HG02759 (cell line): ENCODE measurements around the gene POLR3GL.

ENCODE experiments used
- ATAC-seq: cut with Tn5 transposase; IDR thresholded peaks from one replicate; pipeline ENCODE4 v1.9.1; 2021; ENCODE audit warnings: mild to moderate bottlenecking, moderate library complexity; ENCODE audit not compliant: unreplicated experiment

The POLR3GL gene

GRCh38 chr1:145972580-145972979, 8.1 kb downstream of the POLR3GL start:
- ATAC-seq: no peak

- ATAC-seq: no peak
These were observed 10.2 kb downstream of the POLR3GL start for GRCh38 chr1:145974721-145975120.

GRCh38 chr1:145975216-145975615, 10.7 kb downstream of the POLR3GL start:
- ATAC-seq: no peak

- no peak for ATAC-seq
These were observed 12.5 kb downstream of the POLR3GL start for GRCh38 chr1:145977016-145977415.

GRCh38 chr1:145977486-145978470, 13.3 kb downstream of the POLR3GL start:
- no peak for ATAC-seq

- ATAC-seq: no peak
These were observed 14.0 kb downstream of the POLR3GL start for GRCh38 chr1:145978471-145978853.

GRCh38 chr1:145978854-145979745, 14.6 kb downstream of the POLR3GL start:
- ATAC-seq: peak; percentile 94

- no peak for ATAC-seq
These were observed 15.4 kb downstream of the POLR3GL start for GRCh38 chr1:145979746-145980456.

GRCh38 chr1:145980457-145980994, 16.0 kb downstream of the POLR3GL start:
- no peak for ATAC-seq

- no peak for ATAC-seq
These were observed 17.7 kb downstream of the POLR3GL start for GRCh38 chr1:145982010-145982723.

- ATAC-seq: no peak
These were observed 18.8 kb downstream of the POLR3GL start for GRCh38 chr1:145983206-145983675.

- no peak for ATAC-seq
These were observed 19.7 kb downstream of the POLR3GL start for GRCh38 chr1:145983960-145984830.

GRCh38 chr1:145985129-145985501, 20.6 kb downstream of the POLR3GL start:
- ATAC-seq: no peak

GRCh38 chr1:145985502-145986439, 21.3 kb downstream of the POLR3GL start:
- ATAC-seq: no peak

GRCh38 chr1:145986551-145986950, 22.1 kb downstream of the POLR3GL start:
- ATAC-seq: no peak

- no peak for ATAC-seq
These were observed 23.4 kb downstream of the POLR3GL start for GRCh38 chr1:145987926-145988325.

GRCh38 chr1:145988773-145989172, 24.3 kb downstream of the POLR3GL start:
- ATAC-seq: no peak
